ENCODE data around the gene CACNA2D3.

DNA sequence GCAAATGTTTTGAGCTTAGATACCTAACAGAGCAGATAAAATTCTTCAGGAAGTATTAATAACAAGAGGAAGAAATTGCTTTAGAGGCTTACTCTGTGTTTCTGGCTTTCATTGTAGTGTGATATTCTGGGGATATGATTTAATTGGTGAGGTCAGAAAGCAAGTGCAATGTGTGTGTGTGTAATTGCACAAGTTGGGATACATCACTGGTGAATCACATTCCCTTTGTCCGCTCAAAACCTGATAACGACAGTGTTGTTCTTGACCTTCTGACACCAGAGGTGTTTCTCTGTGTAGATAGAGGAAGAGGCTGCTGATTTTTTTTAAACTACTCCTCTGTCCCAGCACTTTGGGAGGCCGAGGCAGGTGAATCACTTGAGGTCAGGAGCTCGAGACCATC lies 161.1 kb downstream of the CACNA2D3 start:
- TF ChIP-seq POLR2A (IDR thresholded peaks at IDR 0.05): no peak
- TF ChIP-seq, protein P1, sequence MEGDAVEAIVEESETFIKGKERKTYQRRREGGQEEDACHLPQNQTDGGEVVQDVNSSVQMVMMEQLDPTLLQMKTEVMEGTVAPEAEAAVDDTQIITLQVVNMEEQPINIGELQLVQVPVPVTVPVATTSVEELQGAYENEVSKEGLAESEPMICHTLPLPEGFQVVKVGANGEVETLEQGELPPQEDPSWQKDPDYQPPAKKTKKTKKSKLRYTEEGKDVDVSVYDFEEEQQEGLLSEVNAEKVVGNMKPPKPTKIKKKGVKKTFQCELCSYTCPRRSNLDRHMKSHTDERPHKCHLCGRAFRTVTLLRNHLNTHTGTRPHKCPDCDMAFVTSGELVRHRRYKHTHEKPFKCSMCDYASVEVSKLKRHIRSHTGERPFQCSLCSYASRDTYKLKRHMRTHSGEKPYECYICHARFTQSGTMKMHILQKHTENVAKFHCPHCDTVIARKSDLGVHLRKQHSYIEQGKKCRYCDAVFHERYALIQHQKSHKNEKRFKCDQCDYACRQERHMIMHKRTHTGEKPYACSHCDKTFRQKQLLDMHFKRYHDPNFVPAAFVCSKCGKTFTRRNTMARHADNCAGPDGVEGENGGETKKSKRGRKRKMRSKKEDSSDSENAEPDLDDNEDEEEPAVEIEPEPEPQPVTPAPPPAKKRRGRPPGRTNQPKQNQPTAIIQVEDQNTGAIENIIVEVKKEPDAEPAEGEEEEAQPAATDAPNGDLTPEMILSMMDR (IDR thresholded peaks at IDR 0.05): no peak

All from uterus (tissue), 2 donors.